DOHH2 (cell line): ENCODE measurements around the gene ANTXR1.

ENCODE experiments used
- EZH2phosphoT487 ChIP-seq: fragments of 200-600 bp; sonication (generic); IDR thresholded peaks from 2 replicates; pipeline ENCODE4 v1.6.1; 2017; ENCODE audit warnings: borderline replicate concordance, mild to moderate bottlenecking, antibody characterized with exemption, low read length, moderate library complexity, mixed read lengths
- TF ChIP-seq, protein P1 (sequence below): fragments of 200-600 bp; sonication (generic); IDR thresholded peaks from one replicate; pipeline ENCODE4 v1.5.1; 2014; ENCODE audit warnings: antibody characterized with exemption, mild to moderate bottlenecking, low read depth, low read length; ENCODE audit not compliant: poor library complexity, severe bottlenecking

DNA sequence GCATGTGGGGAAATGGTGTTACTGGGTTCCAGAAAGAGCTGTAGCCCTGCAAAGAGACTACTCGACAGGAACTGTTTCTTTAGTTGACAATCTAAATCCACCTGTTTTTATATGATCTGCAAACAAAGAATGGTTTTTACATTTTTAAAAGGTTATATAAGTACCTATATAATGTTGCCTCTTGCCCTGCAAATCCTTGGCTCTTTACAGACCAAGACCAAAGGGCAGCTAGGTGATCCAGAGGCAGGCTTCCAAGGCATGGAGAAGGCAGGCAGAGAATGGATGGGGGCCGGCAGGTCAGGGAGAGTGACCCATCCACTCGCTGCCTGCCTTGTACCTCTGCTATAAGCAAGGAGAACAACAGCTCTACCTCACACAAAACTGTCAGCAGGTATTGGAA is 173.6 kb downstream of the ANTXR1 start:
- TF ChIP-seq, protein P1, sequence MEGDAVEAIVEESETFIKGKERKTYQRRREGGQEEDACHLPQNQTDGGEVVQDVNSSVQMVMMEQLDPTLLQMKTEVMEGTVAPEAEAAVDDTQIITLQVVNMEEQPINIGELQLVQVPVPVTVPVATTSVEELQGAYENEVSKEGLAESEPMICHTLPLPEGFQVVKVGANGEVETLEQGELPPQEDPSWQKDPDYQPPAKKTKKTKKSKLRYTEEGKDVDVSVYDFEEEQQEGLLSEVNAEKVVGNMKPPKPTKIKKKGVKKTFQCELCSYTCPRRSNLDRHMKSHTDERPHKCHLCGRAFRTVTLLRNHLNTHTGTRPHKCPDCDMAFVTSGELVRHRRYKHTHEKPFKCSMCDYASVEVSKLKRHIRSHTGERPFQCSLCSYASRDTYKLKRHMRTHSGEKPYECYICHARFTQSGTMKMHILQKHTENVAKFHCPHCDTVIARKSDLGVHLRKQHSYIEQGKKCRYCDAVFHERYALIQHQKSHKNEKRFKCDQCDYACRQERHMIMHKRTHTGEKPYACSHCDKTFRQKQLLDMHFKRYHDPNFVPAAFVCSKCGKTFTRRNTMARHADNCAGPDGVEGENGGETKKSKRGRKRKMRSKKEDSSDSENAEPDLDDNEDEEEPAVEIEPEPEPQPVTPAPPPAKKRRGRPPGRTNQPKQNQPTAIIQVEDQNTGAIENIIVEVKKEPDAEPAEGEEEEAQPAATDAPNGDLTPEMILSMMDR: no peak
- TF ChIP-seq EZH2phosphoT487: no peak
